Kidney (tissue), 14 donors: ENCODE data around the gene FAM168B. TPM values are rescaled to one million over a fixed set of nuclear protein-coding genes. Genes with fewer than 3 reads are reported as not detected.

Experiments
- DNase-seq, 5 donors: peaks; one replicate each; pipeline ENCODE4 v3.0.0-alpha.2; 2013 to 2020
- FAIRE-seq: peaks from 2 replicates; lab custom pipeline; 2012; peaks lifted over from hg19 to GRCh38; lab: Jason Lieb, UNC
- H3K27ac ChIP-seq, 2 donors: one replicate each; pipeline ENCODE4 v1.7.0; 2013; ENCODE audit warnings: low read depth in 2 of 2, low read length in 2 of 2, inconsistent platforms in 1 of 2
- H3K27me3 ChIP-seq: one replicate; pipeline ENCODE4 v1.7.1; 2013; ENCODE audit warnings: low read length, inconsistent platforms; ENCODE audit not compliant: control insufficient read depth, insufficient read depth
- H3K36me3 ChIP-seq, 3 donors: one replicate each; pipeline versions ENCODE4 v1.7.0 to v1.7.1; 2013; ENCODE audit warnings: low read length in 3 of 3, control low read depth in 1 of 3, inconsistent platforms in 1 of 3; ENCODE audit not compliant: insufficient read depth in 3 of 3, control insufficient read depth in 2 of 3
- H3K4me1 ChIP-seq, 3 donors: one replicate each; pipeline versions ENCODE4 v1.7.0 to v1.7.1; 2013; ENCODE audit warnings: low read length in 3 of 3, inconsistent platforms in 1 of 3, low read depth in 1 of 3; ENCODE audit not compliant: control insufficient read depth in 2 of 3, insufficient read depth in 2 of 3
- H3K4me3 ChIP-seq, 3 donors: one replicate each; pipeline versions ENCODE4 v1.7.0 to v1.8.1; 2013; ENCODE audit warnings: low read length in 3 of 3, control low read depth in 1 of 3, inconsistent platforms in 1 of 3
- H3K9ac ChIP-seq, 3 donors: one replicate each; pipeline versions ENCODE4 v1.7.0 to v1.7.1; 2013; ENCODE audit warnings: low read length in 3 of 3, control low read depth in 1 of 3, inconsistent platforms in 1 of 3
- H3K9me3 ChIP-seq, 3 donors: one replicate each; pipeline versions ENCODE4 v1.7.0 to v1.7.1; 2013; ENCODE audit warnings: low read length in 3 of 3, control low read depth in 1 of 3, inconsistent platforms in 1 of 3; ENCODE audit not compliant: control insufficient read depth in 2 of 3, insufficient read depth in 1 of 3
- intact Hi-C: fragments of 100-400 bp; cut with DNase I; formaldehyde crosslinking; loops from one replicate; pipeline ENCODE4 v1.11.1; 2022
- polyA plus RNA-seq: library from polyadenylated mRNA; stranded (reverse); fragments of 350-450 nt; fragmentation: Illumina TruSeq; extraction: RNeasy Lipid Tissue Mini Kit (QIAGEN cat#74804); gene quantifications from one replicate; pipeline ENCODE4 v1.2.3, GENCODE V29; 2014; ENCODE audit warnings: low read depth, low replicate concordance; ENCODE audit not compliant: insufficient read depth
- total RNA-seq: library from RNA; stranded (reverse); fragmentation: NEBNext Ultra II Directional; extraction: Animal tissue kit (Norgen Biotek cat#: 25700); gene quantifications from one replicate; pipeline ENCODE4 v1.2.1, GENCODE V29; 2021
- TF ChIP-seq, protein P1 (sequence below): IDR thresholded peaks from 3 replicates; pipeline ENCODE4 v1.5.1; 2012; ENCODE audit warnings: mild to moderate bottlenecking, moderate library complexity, borderline replicate concordance; ENCODE audit not compliant: insufficient read depth; ENCODE audit errors: extremely low read depth
- donor health status: control.
- donor health status: control.
- donor health status: control.
- donor health status: control.
- donor health status: control.
- donor health status: DM: yes; HTN: yes; CAD: no.
- donor health status: Normal renal cell carcinoma (clear cell type).

The FAM168B gene
- total and polyA plus RNA-seq, 2 donors from 2014 or later: 34.1 to 89.9 TPM

DNA sequence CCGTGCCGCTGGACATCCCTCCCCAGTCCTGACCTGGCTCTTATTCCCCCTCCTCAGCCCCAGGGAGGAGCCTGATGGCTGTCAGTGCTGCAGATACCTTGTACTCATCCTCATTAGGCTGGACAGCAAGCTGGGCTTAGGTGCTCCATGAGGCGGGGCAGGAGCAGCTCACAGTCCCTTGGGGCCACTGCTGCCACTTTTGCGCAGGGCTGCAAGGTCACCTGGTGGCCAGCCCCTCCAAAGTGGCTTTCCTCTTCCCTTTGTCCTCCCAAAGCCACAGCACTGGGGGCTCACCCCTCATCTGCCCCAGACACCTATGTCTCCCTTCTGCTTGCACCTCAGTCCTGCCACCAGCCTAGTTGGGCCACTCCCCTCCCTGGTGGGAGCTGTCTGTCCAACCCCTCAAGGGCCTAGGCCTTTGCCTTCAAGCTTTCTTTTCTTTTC lies 60.8 kb downstream of the FAM168B start:
- Histone ChIP-seq H3K36me3 (no peaks in the 10 kb centered on the region), H3K27me3 (peaks cover 6% of the 10 kb centered on the region), H3K27ac (no peak overlapping the region), H3K9ac (no peak overlapping the region), H3K4me3 (no peak overlapping the region), H3K9me3 (no peaks in the 10 kb centered on the region), H3K4me1 (peaks cover 0 to 4% (median 0%) of the 10 kb centered on the region in 3 donors)
- TF ChIP-seq, protein P1, sequence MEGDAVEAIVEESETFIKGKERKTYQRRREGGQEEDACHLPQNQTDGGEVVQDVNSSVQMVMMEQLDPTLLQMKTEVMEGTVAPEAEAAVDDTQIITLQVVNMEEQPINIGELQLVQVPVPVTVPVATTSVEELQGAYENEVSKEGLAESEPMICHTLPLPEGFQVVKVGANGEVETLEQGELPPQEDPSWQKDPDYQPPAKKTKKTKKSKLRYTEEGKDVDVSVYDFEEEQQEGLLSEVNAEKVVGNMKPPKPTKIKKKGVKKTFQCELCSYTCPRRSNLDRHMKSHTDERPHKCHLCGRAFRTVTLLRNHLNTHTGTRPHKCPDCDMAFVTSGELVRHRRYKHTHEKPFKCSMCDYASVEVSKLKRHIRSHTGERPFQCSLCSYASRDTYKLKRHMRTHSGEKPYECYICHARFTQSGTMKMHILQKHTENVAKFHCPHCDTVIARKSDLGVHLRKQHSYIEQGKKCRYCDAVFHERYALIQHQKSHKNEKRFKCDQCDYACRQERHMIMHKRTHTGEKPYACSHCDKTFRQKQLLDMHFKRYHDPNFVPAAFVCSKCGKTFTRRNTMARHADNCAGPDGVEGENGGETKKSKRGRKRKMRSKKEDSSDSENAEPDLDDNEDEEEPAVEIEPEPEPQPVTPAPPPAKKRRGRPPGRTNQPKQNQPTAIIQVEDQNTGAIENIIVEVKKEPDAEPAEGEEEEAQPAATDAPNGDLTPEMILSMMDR: no peak
- DNase-seq (peak in 1 of 5 donors; percentile 7), FAIRE-seq (no peak)
- intact Hi-C loops: no loop called here

DNA sequence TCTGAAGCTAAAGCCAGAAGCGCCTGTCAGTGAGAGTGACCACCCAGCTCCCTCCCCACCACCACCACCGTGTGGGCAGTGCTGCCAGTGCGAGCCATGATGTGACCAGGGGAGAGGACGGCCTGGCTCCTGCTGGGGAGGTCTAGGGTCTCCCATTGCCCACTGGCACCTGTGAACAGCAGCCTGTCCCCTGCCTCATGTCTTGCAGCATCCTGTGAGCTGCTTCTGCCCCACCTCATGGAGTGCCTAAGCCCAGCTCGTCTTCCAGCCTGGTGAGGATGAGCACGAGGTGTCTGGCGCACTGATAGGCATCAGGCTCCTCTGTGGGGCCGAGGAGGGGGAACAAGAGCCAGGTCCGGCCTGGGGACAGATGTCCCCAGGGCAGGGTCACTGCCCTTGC lies 61.4 kb downstream of the FAM168B start:
- no peak overlapping the region for H3K27ac ChIP-seq
- no peaks in the 10 kb centered on the region for H3K36me3 ChIP-seq
- H3K27me3 ChIP-seq: peaks cover 6% of the 10 kb centered on the region
- H3K4me3 ChIP-seq: no peak overlapping the region
- TF ChIP-seq, protein P1: no peak
- H3K9me3 ChIP-seq: no peaks in the 10 kb centered on the region
- no peak for DNase-seq
- peaks cover 0 to 4% (median 0%) of the 10 kb centered on the region in 3 donors for H3K4me1 ChIP-seq
- no peak for FAIRE-seq
- H3K9ac ChIP-seq: no peak overlapping the region
- intact Hi-C loops: no loop called here

DNA sequence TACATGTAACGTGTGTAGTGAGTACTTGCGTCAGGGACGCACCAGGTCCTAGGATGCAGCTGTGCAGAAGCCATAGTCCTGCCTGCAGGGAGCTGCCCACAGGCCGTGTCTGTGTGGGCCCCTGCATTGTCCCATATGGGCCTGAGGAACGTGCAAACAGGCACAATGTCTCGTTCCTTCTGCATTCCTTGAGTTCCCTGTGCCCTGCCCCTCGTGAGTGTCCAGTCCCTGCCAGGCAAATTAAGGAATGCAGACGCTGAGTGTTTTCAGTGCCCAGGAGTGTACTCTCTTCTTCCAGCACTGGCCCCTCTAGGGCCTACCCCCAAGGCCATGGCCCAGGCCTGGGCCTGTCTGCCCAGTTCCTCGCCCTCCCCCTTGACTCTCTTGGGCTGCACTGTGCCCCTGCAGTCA lies 61.8 kb downstream of the FAM168B start:
- DNase-seq (peak in 1 of 5 donors; percentile 31), FAIRE-seq (no peak)
- no peak overlapping the region for H3K4me3 ChIP-seq
- peaks cover 0 to 4% (median 0%) of the 10 kb centered on the region in 3 donors for H3K4me1 ChIP-seq
- no peaks in the 10 kb centered on the region for H3K36me3 ChIP-seq
- no peak overlapping the region for H3K27ac ChIP-seq
- no peak overlapping the region for H3K9ac ChIP-seq
- intact Hi-C loops: no loop called here
- TF ChIP-seq, protein P1: no peak
- no peaks in the 10 kb centered on the region for H3K9me3 ChIP-seq
- H3K27me3 ChIP-seq: peaks cover 6% of the 10 kb centered on the region

DNA sequence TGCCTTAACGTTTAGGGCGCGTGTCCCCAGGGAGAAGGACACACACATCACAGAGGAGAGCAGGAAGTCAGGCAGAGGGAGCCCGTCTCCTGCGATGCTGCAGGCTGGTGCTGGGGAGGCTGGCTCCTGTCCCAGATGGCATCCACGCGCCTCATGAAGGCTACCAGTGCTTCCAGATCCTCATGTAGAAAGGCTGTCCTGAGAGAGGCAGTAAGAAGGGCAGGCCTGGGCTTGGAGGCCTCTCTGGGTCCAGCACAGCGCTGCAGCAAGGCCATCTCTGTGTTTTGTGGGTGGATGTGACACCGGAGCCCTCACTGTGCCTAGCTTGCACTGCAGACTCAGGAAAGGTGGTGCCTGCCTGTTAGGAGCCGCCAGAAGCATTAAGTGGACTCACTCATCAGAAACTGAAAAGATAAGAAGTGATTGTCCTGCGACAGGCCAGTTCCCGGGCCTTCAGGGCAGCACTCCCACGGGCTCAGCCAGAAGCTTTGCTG lies 62.7 kb downstream of the FAM168B start:
- intact Hi-C loops: no loop called here

More for the DNA sequence above, 62.7 kb downstream of the FAM168B start:
- H3K9me3 ChIP-seq: no peaks in the 10 kb centered on the region
- TF ChIP-seq, protein P1: no peak
- DNase-seq (peak in 2 of 5 donors; percentile 6 to 46), FAIRE-seq (no peak)
- peaks cover 0 to 4% (median 0%) of the 10 kb centered on the region in 3 donors for H3K4me1 ChIP-seq
- no peaks in the 10 kb centered on the region for H3K36me3 ChIP-seq
- no peak overlapping the region for H3K4me3 ChIP-seq
- H3K27ac ChIP-seq: no peak overlapping the region
- peaks cover 6% of the 10 kb centered on the region for H3K27me3 ChIP-seq
- H3K9ac ChIP-seq: no peak overlapping the region
